ENCODE measurements around the gene METRN. TPM values are rescaled to one million over a fixed set of nuclear protein-coding genes. Genes with fewer than 3 reads are reported as not detected.

Gene METRN
- polyA plus RNA-seq, 3 donors = 0.97 to 5.4 (median 1.7) TPM

DNA sequence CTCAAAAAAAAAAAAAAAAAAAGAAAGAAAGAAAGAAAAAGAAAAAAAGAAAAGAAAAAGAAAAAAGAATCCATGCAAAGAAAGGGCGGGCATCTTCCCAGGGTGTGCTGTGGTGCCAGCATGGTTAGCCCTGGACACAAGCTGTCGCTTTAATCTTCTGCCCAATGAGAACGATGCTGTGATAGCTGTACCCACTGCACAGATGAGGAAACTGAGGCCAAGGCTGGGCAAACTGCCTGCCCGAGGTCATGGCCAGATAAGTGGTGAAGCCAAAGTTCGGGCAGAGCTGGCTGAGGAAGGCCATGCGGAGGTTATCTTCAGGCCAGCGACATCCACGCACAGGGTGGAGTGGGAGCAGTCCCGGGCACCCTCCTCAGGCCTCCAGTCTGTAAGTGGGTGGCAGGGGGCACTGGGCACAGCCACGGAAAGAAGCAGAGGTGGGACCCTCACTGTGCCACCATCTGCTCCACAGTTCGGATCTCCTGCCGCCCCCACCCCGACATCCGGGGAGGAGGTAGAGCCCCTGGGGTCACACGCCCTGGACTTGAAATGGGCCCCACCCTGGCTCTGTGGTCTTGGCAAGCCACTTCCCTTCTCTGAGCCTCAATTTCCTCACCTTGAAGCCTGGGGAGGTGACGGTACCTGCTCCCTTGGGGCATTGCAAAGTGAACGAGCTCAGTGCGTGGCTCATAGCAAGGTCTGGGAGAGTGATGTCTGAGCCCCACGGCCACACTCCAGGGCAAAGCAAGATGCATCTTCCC lies 15.8 kb upstream of the METRN start:
- Histone ChIP-seq H2AFZ (ENCODE audit: insufficient read depth, low read depth, low read length, poor library complexity, severe bottlenecking) (no peak overlapping the region), H3K9ac (ENCODE audit: insufficient read depth, low read length, poor library complexity, severe bottlenecking) (no peak overlapping the region), H3K36me3 (replicated peaks in 1 of 2; ENCODE audit: control insufficient read depth in 1 of 2, insufficient read depth in 2 of 2, low read length in 2 of 2) (no peaks in the 10 kb centered on the region), H3K79me2 (ENCODE audit: insufficient read depth, low read length) (no peaks in the 10 kb centered on the region), H3K27ac (ENCODE audit: low read depth in 1 of 2, low read length in 2 of 2) (no peak overlapping the region), H3K4me2 (replicated peaks; ENCODE audit: extremely low read depth, low read length, poor library complexity, severe bottlenecking) (no peak overlapping the region), H3K9me3 (replicated peaks in 1 of 2; ENCODE audit: control insufficient read depth in 1 of 2, insufficient read depth in 1 of 2, low read length in 2 of 2) (peaks cover 0 to 4% of the 10 kb centered on the region in 2 donors), H4K20me1 (ENCODE audit: insufficient read depth, low read length) (no peaks in the 10 kb centered on the region), H3K27me3 (ENCODE audit: control insufficient read depth in 2 of 2, insufficient read depth in 2 of 2, low read length in 2 of 2) (peaks cover 12 to 75% of the 10 kb centered on the region in 2 donors), H3K4me3 (replicated peaks in 1 of 3; ENCODE audit: low read depth in 2 of 3, low read length in 3 of 3) (no peak overlapping the region), H3K4me1 (ENCODE audit: control insufficient read depth in 1 of 2, insufficient read depth in 2 of 2, low read length in 2 of 2) (peaks cover 15 to 20% of the 10 kb centered on the region in 2 donors)
- no peak for DNase-seq
- no peak overlapping the region for H3K27ac Mint-ChIP-seq
- peaks cover 63 to 96% (median 88%) of the 10 kb centered on the region in 3 donors for H3K27me3 Mint-ChIP-seq (ENCODE audit: low read depth in 3 of 3)
- intact Hi-C loops (cut with micrococcal nuclease) = no loop called here
- H3K9me3 Mint-ChIP-seq = peaks cover 0 to 26% (median 7%) of the 10 kb centered on the region in 7 donors
- no peaks in the 10 kb centered on the region for H3K36me3 Mint-ChIP-seq
- TF ChIP-seq, protein P1, sequence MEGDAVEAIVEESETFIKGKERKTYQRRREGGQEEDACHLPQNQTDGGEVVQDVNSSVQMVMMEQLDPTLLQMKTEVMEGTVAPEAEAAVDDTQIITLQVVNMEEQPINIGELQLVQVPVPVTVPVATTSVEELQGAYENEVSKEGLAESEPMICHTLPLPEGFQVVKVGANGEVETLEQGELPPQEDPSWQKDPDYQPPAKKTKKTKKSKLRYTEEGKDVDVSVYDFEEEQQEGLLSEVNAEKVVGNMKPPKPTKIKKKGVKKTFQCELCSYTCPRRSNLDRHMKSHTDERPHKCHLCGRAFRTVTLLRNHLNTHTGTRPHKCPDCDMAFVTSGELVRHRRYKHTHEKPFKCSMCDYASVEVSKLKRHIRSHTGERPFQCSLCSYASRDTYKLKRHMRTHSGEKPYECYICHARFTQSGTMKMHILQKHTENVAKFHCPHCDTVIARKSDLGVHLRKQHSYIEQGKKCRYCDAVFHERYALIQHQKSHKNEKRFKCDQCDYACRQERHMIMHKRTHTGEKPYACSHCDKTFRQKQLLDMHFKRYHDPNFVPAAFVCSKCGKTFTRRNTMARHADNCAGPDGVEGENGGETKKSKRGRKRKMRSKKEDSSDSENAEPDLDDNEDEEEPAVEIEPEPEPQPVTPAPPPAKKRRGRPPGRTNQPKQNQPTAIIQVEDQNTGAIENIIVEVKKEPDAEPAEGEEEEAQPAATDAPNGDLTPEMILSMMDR (IDR thresholded peaks at IDR 0.05) = no peak
- H3K4me3 Mint-ChIP-seq = no peak overlapping the region
- WGBS (ENCODE audit: insufficient coverage) = 76% methylated on average over 16 of the region's 19 CpGs
- peaks cover 9% of the 10 kb centered on the region for H3K4me1 Mint-ChIP-seq

DNA sequence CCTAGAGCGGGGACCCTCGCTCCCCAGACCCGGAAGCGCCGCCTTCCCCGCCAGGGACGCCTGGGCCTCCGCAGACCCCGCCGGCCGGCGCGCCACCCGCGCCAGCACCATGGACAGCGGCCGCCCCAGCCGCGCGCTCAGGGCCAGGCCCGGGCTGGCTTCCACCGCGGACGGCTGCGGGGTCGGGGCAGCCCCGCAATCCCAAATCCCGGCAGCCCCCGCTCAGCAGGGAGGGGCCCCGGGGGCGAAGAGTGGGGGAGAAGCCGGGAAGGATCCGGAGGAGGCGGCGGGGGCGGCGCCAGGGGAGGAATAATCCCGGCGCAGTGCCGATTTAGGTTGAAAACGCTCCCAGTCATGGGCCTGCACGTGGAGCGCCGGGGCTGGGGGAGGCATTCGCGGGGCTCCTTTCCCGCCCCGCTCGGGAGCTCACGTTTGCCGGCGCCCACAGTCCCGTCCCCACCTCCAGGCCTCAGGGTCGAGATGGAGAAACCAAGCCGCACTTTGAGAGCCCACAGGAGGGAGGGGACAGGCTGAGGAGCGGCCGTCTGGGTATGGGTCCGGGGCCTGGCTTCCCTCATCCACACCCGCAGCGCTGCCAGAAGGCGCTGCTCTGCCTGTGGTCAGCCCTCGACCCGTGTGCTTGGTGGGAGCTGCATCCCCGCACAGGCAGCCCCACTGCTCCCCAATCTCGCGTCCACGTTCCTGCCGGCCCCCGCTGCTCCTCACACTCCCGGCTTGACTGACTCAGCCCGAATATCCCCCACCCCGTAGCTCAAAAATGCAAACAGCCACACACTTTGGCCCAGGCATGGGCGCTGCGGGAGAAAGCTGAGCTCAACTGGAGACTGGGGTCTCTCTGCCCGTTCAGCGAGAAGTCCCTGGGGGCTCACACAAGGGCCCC lies 14.0 kb upstream of the METRN start:
- H3K4me3 Mint-ChIP-seq = peak overlapping the region in 1 of 2 donors; percentile 64

More for the DNA sequence above, 14.0 kb upstream of the METRN start:
- Histone ChIP-seq H2AFZ (ENCODE audit: insufficient read depth, low read depth, low read length, poor library complexity, severe bottlenecking) (no peak overlapping the region), H3K4me1 (ENCODE audit: control insufficient read depth in 1 of 2, insufficient read depth in 2 of 2, low read length in 2 of 2) (peaks cover 1 to 2% of the 10 kb centered on the region in 2 donors), H3K79me2 (ENCODE audit: insufficient read depth, low read length) (no peaks in the 10 kb centered on the region), H3K4me3 (replicated peaks in 1 of 3; ENCODE audit: low read depth in 2 of 3, low read length in 3 of 3) (no peak overlapping the region), H3K4me2 (replicated peaks; ENCODE audit: extremely low read depth, low read length, poor library complexity, severe bottlenecking) (no peak overlapping the region), H3K9me3 (replicated peaks in 1 of 2; ENCODE audit: control insufficient read depth in 1 of 2, insufficient read depth in 1 of 2, low read length in 2 of 2) (peaks cover 0 to 4% of the 10 kb centered on the region in 2 donors), H4K20me1 (ENCODE audit: insufficient read depth, low read length) (no peaks in the 10 kb centered on the region), H3K27me3 (ENCODE audit: control insufficient read depth in 2 of 2, insufficient read depth in 2 of 2, low read length in 2 of 2) (peaks cover 7 to 71% of the 10 kb centered on the region in 2 donors), H3K36me3 (replicated peaks in 1 of 2; ENCODE audit: control insufficient read depth in 1 of 2, insufficient read depth in 2 of 2, low read length in 2 of 2) (no peaks in the 10 kb centered on the region), H3K27ac (ENCODE audit: low read depth in 1 of 2, low read length in 2 of 2) (no peak overlapping the region), H3K9ac (ENCODE audit: insufficient read depth, low read length, poor library complexity, severe bottlenecking) (no peak overlapping the region)
- Mint-ChIP-seq H3K36me3 (no peaks in the 10 kb centered on the region), H3K27ac (no peak overlapping the region), H3K9me3 (peaks cover 0 to 17% (median 3%) of the 10 kb centered on the region in 7 donors), H3K27me3 (ENCODE audit: low read depth in 3 of 3) (peaks cover 60 to 88% (median 80%) of the 10 kb centered on the region in 3 donors), H3K4me1 (no peaks in the 10 kb centered on the region)
- TF ChIP-seq, protein P1 (IDR thresholded peaks at IDR 0.05) = no peak
- no peak for DNase-seq
- intact Hi-C loops (cut with micrococcal nuclease) = no loop called here
- WGBS (ENCODE audit: insufficient coverage) = 7% methylated on average over 70 of the region's 76 CpGs
